Myocyte (in vitro differentiated cells): ENCODE data around the gene INHA. TPM values are rescaled to one million over a fixed set of nuclear protein-coding genes. Genes with fewer than 3 reads are reported as not detected.
A peak's percentile ranks its signal among the peaks of the same experiment; 100 is the strongest.

Experiments used
- DNase-seq: peaks from one replicate; pipeline ENCODE4 v3.0.0-alpha.2; 2012; ENCODE audit warnings: low read depth
- total RNA-seq: library from RNA; depleted of rRNA; stranded (reverse); fragments of >200 nt; gene quantifications from 2 replicates; pipeline ENCODE4 v1.2.3, GENCODE V29; 2014

INHA gene
- total RNA-seq, 1 donor from 2014 or later: 0.48 TPM

DNA sequence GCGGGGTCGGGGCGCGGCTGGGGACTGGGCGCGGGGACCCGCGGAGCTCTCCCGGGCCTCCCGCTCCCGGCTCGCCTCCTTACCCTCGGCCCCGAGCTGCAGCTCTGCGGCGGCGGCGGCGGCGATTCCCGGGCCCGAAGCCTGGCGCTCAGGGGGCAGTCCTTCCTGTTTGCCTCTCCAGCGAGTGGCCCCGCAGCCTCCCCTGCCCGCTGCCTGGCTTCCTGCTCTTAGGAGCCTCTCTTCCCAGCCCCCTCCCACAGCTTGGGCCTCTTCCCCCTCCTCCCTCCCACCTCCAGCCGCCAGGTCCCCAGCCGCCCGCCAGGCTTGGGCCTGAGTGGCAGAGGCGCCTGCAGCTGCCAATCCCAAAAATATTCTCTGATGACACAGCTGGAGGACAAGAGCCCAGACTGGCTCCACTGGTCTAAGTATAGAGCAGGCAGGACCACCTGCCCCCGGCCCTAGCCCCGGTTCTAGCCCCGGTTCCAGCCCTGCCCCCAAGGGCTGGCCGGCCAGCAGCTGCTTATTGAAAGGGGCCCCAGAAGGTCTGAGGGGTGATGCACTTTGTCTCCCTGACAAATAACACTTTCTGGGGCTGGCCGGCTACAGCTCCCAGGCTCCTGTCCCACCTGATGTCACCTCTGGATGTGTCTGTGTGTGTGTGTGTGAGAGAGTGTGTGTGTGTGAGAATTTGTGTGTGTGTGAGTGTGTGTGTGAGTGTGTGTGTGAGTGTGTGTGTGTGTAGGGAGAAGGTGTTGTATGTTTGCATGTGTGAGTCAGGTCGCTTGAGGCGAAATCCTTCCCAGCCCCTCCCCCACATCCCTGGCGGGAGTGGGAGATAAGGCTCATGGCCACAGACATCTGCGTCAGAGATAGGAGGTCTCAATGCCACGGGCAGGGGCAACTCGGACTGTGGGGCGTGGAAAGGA lies 536 bp upstream of the INHA start, which contains the start of gene OBSL1:
OBSL1 (minus strand) TSS at position 229 of the 926 bp plus-strand sequence. CDS start 307 bp downstream, outside the sequence.
- peak; percentile 96 for DNase-seq

DNA sequence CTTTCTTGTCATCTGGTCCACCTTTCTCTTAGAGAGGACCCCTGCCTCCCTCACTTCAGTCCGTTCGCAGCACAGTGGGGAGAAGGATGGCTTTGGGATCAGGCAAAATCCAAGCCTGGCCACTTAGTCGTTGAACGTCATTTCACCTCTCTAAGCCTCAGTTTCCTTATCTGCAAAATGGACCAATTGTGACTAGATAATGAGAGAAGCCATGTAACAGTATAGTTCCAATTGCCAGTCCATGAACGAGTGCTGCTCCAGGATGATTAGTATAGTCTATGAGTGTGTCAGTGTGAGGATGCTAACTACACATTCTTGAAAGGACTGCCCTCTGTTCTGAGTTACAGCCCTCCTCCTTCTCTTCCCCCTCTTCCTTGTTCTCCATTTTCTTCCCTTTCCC lies 1.1 kb downstream of the INHA start:
- no peak for DNase-seq

GRCh38 chr2:219574484-219575311 lies 2.6 kb downstream of the INHA start:
- DNase-seq: peak; percentile 40

GRCh38 chr2:219575566-219576504 lies 3.7 kb downstream of the INHA start:
- DNase-seq: peak; percentile 32

DNA sequence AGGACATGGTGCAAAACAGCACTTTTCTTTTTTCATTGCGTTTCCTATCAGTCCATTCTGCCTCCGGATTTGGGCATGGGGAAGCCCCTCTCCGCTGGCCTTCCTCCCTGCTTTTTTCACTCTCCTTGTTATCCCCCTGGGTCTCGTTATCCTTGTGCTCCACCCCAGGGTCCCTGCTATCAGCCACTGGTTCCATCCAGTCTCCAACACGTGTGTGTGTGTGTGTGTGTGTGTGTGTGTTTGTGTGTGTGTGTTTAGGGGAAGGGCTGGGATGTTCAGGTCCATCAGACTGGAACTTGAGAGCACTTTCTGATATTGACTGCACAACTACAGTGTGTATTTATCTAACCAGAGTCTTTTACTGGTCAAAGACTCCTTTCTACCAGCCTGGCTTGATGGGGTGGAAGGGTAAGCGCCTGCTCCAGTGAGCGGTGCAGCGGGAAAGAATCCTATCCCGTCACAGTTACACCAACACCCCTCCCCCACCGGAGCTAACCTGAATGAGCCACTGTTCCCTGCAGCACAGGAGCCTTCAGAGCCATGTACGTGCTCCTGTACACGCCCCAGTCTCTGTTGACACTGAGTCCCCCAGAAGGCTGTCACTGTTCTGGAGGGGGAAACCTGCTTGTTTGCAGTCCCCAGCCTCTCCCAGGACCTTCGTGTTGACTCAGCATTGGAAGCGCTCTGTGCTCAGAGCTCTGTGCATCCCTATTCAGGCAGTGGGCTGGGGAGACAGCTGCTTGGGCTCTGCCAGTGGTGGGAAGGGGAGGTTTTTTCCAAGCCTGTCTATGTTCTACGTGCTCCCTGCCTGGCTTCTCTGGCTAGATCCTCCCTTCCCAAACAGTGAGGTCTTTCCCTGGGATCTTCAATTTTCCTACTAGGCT lies 4.6 kb downstream of the INHA start:
- DNase-seq: peak; percentile 32

DNA sequence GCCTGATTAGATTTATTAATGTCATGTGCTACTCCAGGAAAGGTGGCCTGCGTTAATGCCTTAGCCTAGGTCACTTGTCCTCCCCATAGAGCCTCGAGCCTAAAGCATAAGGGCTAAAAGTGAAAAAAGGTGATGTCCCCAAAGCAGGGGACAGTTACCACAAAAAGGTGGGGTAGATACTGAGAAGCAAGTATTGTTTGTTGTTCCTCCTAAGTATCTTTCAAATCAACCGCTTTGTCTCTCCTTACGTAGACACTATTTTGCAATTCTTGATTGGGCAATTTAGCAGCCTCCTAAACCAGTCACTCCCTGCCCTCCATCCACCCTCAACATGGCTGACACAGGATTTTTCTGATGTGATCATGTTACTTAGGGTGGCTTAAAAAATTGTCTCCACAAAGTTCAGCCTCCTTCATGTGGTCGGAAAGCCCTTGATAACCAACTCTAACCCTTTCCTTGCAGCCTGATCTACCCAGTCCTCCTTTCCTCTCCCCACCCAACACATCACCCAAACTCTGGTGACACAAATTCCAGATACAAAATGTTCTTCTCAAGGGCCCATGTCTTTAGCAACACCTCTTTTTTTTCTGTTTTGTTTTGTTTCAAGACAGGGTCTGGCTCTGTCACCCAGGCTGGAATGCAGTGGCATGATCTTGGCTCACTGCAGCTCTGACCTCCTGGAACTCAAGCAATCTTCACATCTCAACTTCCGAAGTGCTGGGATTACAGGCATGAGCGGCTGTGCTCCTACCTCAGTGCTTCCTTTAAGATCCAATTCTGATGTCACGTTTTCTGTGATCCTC lies 6.9 kb downstream of the INHA start:
- DNase-seq: peak; percentile 20

GRCh38 chr2:219581346-219581745 lies 9.2 kb downstream of the INHA start:
- DNase-seq: no peak

DNA sequence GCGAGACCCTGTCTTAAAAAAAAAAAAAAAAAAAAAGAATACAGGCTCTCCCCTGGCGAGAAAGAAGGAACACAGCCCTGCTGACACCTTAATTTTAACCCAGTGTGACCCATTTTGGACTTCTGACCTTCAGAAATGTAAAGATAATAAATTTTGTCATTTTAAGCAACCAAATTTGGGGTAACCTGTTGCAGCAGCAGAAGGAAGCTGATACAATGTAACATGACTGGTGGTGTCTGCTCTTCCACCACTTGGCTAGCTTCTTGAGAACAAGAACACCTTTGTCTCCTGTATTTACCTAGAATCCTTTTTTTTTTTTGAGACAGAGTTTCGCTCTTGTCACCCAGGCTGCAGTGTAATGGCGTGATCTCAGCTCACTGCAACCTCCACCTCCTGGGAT lies 19.0 kb downstream of the INHA start:
- no peak for DNase-seq

GRCh38 chr2:219592736-219593135 lies 20.6 kb downstream of the INHA start:
- DNase-seq: no peak

DNA sequence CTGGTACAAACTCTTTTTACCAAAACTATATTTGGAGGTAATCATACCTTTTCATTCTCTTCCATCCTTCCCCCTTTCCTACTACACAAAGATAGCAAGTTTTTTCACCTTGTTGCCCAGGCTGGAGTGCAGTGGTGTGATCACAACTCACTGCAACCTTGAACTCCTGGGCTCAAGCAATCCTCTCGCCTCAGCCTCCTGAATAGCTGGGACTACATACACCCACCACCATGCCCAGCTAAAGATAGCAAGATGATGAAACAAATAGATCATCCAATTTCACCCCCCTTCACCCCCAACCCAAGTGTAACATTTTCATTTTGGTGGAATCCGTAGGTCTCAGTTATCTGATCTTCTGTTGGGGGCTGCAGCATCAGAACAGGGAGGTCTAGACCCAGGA lies 21.0 kb downstream of the INHA start:
- DNase-seq: no peak

- no peak for DNase-seq
Measured at GRCh38 chr2:219595256-219595655, 23.1 kb downstream of the INHA start.

DNA sequence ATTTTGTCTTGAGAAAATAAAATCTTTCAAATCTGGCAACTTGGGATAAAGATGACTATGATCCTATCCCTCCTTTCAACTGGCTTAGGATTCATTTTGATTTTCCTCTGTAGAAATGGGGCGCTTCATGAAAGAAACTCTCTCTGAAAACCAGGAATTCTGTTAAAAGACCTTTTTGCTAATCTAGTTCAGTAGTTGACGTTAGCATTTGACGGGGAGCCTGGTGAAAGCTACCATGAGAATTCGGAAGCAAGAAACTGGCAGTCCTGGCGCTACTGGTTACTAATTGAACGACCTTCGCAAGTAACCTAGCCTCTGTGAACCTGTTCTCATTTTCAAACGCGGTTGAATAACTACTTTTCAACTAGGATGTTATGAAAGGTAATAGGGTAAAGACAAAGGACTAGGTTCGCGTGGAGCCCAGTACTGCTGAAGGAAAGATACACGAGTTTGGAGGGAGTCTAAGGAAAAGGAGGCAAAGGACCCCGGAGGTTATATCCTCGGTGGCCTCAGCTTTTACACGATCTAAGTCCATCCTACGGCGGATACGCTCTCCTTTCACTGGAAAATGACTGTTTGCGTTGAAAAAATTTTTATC lies 24.9 kb downstream of the INHA start:
- peak; percentile 48 for DNase-seq

GRCh38 chr2:219597552-219598307 lies 25.6 kb downstream of the INHA start, which contains the start of gene STK11IP:
TSS of gene STK11IP (plus strand) at chr2:219597857. CDS start at chr2:219598120, 263 bp downstream.
- peak; percentile 99 for DNase-seq

DNA sequence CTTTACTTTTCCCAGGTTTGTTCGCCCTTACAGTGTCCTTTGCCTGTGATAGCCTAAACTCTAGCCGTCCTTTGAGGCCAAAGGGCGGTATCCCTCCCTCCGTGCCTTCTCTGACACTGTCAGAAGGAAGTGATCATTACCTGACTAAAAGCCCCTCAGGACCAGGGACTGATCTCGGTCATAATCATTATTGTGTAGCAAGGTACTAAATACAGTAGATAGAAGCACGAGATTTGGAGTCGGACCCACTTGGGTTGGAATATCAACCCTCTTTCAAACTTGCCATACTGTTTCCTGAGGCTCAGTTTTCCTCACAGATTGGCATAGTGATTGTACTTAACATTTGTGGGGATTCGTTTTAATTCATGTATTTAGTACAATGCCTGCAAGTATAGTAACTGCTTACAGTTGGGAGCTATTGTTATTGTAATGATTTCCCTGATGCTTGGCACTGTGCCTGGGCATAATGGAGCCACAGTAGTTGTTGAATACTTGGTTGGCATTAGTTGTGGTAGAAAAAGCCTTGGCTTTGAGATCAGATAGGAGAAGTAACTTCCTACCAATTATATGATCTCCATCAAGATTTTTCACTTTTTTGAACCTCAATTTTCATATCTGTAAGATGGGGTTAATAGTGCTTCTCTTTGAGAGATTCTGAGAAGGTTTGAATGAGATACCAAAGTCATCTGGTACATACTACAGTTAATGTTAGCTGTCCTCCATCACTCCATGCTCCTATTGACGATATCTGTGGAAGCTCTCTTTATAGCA lies 26.4 kb downstream of the INHA start:
- DNase-seq: no peak

GRCh38 chr2:219603771-219604170 lies 31.7 kb downstream of the INHA start:
- DNase-seq: no peak

- DNase-seq: no peak
Measured at GRCh38 chr2:219605607-219605954, 33.5 kb downstream of the INHA start.

DNA sequence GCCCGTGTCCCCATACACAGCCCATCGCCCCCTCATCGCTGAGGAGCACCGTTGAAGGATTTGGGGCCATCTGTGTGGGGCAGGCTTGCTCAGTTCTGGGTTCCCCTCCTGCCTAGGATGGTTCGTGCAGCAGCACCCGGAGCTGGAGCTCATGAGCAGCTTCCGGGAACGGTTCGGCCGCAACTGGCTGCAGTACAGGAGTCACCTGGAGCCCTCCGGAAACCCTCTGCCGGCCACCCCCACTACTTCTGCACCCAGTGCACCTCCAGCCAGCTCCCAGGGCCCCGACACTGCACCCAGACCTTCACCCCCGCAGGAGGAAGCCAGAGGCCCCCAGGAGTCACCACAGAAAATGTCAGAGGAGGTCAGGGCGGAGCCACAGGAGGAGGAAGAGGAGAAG lies 35.8 kb downstream of the INHA start:
- DNase-seq: no peak
